ENCODE data around the gene DDX56.

Gene DDX56

GRCh38 chr7:44534501-44534900 is 39.2 kb downstream of the DDX56 start:
- DNase-seq (ENCODE audit: low read depth): no peak

GRCh38 chr7:44534087-44534486 is 39.6 kb downstream of the DDX56 start:
- DNase-seq (ENCODE audit: low read depth): no peak

- no peak for DNase-seq (ENCODE audit: low read depth)
Observed at GRCh38 chr7:44533301-44534055, 40.2 kb downstream of the DDX56 start.

DNA sequence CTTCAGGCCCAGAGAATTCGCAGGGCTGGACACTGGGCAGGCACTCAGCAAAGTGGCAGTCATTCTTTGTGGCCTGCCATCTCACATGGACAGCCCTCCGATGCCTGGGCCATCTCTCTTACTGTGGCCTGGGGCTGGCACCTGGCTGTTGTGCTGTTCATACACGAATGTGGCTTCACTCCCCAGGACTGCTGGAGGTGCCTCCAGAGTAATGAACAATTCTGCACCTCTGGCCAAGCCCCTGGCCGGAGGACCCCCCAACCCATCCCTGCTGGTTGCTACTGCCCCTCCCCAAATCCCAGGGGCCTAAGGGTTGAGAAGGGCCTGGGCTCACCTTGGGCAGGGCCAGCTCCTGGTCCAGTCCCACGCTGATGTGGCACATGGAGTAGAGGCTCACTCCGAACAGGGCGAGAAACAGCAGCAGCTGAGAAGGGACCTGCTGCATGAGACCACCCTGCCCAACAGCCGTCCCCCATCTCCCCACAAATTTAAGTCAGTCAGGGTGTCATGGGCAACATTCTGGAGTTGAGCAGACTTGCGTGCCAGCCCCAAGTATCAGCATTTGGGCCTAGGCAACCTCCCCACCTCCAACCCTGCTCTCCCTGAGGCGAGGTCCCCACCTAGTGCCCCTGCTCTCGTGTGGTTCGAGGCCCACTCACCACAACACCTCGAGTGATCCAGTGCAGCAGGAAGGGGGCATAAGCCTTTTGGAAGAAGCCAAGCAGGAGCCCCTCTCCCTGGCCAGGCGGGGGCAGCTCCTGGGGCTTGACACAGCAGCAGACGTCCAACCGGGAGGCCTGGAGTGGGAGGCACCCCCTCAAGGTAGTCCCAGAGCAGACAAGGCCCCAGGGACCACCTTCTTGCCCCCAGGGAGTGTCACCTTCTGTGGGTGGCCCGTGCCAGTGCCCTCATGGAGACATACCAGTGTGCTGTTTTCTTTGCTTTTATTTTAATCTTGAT is 42.0 kb downstream of the DDX56 start:
- no peak for DNase-seq (ENCODE audit: low read depth)

DNA sequence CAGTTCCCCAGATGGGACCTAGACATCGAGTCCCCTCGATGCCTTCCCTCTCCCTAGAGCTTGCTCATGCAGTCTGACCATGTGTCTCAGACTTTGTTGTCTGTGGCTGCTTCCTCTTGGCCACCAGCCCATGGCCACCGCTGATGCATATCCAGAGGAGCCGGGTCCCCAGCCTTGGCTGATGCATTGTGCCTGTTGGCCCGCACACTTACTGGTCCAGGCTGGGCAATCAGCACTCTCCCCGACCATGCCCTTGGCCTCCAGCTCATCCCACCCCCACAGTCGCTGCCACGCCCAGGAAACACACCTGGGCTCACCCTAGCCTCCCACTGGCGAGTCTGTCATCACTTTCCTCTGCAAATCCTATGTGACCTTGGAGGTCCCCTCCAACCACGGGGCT is 42.7 kb downstream of the DDX56 start:
- no peak for DNase-seq (ENCODE audit: low read depth)

DNA sequence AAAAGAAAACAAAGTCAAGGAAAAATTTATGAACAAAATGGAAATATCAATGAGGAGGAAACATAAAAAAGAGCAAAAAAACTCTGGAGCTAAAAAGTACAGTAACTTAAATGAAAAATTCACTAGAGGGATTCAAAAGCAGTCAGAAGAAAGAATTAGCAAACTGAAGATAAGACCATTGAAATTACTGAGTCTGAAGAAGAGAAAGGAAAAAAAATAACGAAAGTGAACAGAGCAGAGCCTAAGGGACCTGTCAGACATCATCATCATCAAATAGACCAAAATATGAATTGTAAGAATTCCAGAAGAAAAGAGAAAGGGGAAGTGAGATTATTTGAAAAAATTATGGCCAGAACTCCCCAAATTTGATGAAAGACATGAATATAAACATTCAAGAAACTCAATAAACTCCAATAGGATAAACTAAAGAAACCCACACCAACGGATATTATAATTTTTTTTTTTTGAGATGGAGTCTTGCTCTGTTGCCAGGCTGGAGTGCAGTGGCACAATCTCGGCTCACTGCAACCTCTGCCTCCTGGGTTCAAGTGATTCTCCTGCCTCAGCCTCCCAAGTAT is 48.8 kb downstream of the DDX56 start:
- no peak for DNase-seq (ENCODE audit: low read depth)

- DNase-seq (ENCODE audit: low read depth): no peak
Observed at GRCh38 chr7:44522315-44522714, 51.4 kb downstream of the DDX56 start.

DNA sequence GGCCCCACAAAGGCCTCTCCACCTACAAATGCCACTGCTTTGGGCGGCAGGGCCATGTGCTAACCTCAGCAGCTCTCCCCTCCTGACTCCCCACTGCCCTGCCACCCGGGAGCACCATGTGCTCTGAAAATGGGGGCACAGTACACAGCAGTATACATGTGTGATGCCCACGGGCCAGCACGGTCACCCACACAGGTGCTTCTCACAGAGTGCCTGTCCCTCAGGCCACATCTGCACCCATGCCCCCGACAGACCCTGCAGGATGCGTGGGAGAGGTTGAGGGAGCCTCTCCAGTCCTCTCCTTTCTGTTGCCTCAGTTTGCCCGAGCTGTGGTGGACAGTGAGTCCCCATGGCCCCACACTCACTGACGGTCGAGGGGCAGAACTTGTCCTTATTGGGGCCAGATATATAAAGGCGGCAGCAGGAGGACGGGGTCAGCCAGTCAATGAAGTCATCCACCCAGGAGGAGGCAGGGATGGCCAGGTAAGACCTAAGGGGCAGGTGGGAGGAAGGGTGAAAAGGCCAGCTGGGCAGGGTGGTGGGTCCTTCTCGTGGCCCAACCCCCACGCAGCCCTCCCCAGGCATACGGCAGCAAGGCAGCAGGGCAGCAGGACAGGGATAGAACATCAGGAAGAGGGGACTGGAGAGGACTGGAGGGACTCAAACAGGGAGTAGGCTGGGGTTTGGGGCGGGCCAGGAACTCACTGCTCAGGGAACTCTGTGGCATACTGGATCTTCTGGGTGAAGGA is 52.2 kb downstream of the DDX56 start:
- DNase-seq (ENCODE audit: low read depth): no peak

GRCh38 chr7:44520574-44520973 is 53.1 kb downstream of the DDX56 start:
- DNase-seq (ENCODE audit: low read depth): no peak

GRCh38 chr7:44519546-44519945 is 54.2 kb downstream of the DDX56 start:
- no peak for DNase-seq (ENCODE audit: low read depth)

- DNase-seq (ENCODE audit: low read depth): no peak
Observed at GRCh38 chr7:44518761-44519160, 54.9 kb downstream of the DDX56 start.

DNA sequence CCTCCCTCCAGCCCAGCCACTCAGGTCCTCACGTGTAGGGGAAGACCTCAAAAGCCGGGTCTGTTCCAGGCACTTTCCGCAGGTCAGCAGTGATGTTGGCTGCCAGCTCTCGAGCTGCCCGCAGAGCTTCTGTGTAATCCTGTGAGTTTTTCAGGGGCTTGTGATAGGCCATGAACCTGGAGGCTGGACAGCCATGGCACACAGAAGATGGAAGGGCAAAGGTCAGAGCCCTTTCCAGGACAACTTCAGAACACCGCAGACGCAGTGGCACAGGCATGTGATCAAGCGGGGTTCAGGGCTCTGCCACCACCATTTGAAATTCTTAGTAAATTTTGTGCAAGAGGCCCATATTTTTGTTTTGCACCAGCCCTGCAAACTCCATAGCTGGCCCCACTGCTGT is 56.5 kb downstream of the DDX56 start:
- DNase-seq (ENCODE audit: low read depth): no peak

Measured in HS-5 (cell line).